HG02981 (cell line): ENCODE measurements around the gene AMMECR1.
"Not testable (repeated sequence)": the region's sequence is repeated elsewhere in the genome, so short reads cannot be mapped to it uniquely, and the experiment has no call there.

Experiments used
- ATAC-seq: cut with Tn5 transposase; IDR thresholded peaks from one replicate; pipeline ENCODE4 v1.9.1; 2021; ENCODE audit warnings: mild to moderate bottlenecking, moderate library complexity; ENCODE audit not compliant: unreplicated experiment

Gene AMMECR1

GRCh38 chrX:110317820-110318663 is at the start of gene AMMECR1:
TSS of gene AMMECR1 (minus strand) at chrX:110318085. CDS start at chrX:110318071, 14 bp downstream.
- ATAC-seq = peak; percentile 76

DNA sequence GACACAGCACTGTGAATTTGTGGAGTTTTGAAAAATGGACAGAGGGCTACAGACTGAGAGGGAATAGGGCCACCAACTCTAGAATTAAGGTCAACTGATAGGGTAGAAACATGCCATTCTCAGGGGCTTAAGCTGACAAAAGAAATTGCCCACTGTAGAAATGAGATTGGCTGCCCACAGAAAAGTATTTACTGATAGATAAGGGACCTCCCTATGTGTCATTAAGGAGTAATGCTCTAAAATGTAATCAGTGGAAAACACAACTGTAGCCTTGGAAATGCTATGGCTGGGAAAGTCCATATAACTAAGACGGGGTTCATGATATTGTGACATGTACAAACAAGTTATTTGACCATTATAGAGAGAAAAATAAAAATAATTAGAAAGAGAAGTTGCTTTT is 45.4 kb upstream of the AMMECR1 start:
- ATAC-seq = no peak

GRCh38 chrX:110359273-110359672 is 41.4 kb upstream of the AMMECR1 start:
- ATAC-seq = no peak

DNA sequence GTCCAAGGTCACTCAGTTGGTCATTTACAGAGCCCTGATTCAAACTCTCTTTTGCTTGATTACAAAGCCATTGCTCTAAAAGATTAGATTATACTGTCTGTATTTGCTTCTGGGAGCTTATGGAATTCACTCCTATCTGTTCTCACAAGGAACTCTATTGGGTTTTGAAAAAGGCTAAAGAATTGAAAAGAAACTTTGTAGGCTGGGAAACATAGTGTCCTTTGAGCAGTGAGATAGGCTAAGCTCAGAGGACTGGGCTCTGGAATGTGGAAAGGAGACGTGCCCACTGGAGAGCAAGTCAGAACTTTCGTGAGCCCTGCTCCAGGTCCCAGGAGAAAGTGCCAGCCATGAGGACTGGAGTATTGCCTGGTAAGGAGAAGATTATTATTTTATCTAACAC is 40.7 kb upstream of the AMMECR1 start, which contains the start of gene RTL9:
Gene RTL9 (plus strand): TSS at position 301 of the 400 bp plus-strand sequence. CDS start 91,770 bp downstream, outside the sequence.
- no peak for ATAC-seq

- ATAC-seq = no peak
Measured at GRCh38 chrX:110346681-110347080, 28.8 kb upstream of the AMMECR1 start.

GRCh38 chrX:110341189-110342035 is 23.5 kb upstream of the AMMECR1 start:
- peak; percentile 84 for ATAC-seq

DNA sequence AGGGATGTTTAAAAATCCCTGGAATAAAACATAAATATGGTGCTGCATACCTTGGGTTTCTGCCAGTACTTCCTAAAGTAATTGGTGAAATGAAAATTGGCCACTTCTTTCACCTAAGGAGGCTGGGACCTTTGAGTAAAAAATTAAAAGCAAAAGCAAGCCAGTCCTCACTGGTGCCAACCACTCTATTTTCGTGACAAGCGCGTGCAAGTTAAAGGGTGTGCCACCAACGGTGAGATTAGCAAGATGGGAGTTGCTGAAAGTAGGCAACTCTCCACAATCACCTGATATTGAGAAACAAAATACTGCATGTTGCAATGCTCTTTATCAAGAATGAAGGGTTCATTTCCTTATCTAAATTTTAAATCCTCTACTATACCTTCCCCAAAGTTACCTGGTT is 21.1 kb upstream of the AMMECR1 start:
- ATAC-seq = no peak

GRCh38 chrX:110333458-110333857 is 15.6 kb upstream of the AMMECR1 start:
- ATAC-seq = not testable (repeated sequence)

- no peak for ATAC-seq
Measured at GRCh38 chrX:110331444-110332030, 13.7 kb upstream of the AMMECR1 start.

DNA sequence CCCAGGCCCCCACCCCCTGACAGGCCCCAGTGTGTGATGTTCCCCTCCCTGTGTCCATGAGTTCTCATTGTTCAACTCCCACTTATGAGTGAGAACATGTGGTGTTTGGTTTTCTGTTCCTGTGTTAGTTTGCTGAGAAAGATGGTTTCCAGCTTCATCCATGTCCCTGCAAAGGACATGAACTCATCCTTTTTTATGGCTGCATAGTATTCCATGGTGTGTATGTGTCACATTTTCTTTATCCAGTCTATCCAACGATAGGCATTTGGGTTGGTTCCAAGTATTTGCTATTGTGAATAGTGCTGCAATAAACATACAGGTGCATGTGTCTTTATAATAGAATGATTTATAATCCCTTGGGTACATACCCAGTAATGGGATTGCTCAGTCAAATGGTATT is 10.7 kb upstream of the AMMECR1 start:
- not testable (repeated sequence) for ATAC-seq

- no peak for ATAC-seq
Measured at GRCh38 chrX:110327336-110327735, 9.5 kb upstream of the AMMECR1 start.

DNA sequence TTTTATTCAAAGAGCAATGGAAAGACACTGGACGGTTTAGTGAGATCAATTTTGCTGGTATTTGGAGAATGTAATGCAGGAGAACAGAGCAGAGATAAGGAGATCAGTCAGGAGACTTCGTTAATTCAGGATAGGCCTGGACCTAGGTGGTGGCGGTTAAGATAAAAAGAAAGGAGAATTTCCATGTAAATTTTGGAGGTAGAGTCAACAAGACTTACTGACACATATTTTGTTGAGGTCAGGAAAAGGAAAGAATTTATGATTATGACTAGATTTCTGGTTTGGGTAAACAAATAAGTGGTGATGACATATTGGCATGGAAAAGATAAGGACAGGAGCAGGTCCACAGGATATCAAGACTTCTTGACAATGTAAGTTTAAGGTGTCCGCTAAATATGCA is 8.8 kb upstream of the AMMECR1 start:
- no peak for ATAC-seq

DNA sequence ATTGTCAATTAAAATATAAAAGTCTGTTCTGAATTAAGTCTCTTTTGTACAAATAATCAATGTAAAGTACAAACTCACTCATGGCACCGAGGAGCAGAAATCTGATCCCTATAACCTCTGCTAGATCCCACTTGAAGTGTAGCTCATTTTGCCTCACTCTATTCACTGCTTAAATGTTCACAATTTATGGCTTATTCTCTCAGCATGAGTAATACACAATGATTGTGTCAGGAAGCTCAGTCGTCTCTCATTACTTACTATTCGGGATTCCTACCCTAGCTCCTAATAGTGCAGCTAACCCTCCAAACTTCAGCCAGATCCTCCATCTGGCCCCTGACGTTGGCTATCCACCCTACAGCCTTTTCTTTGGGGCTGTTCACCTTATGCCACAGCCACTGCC is 4.7 kb upstream of the AMMECR1 start:
- ATAC-seq = no peak

DNA sequence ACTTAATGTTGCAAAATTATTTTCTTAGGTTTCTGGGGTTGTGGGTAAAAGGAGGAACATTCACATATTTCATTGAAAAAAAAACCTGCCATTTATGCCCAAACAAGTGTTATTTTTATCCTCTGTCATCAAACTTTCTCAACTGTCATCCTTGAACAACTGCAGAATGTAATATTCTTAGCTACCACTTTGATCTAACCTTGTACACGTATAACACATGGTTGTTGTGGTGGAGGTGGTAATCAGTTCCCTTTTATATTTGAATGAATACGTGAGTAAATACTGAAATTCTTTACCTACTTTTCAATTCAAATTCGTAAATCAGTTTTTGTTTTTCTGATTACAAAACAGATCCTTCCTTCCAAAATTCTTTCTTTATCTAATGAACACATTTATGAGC is 3.8 kb upstream of the AMMECR1 start:
- no peak for ATAC-seq

- no peak for ATAC-seq
Measured at GRCh38 chrX:110321081-110321480, 3.2 kb upstream of the AMMECR1 start.

DNA sequence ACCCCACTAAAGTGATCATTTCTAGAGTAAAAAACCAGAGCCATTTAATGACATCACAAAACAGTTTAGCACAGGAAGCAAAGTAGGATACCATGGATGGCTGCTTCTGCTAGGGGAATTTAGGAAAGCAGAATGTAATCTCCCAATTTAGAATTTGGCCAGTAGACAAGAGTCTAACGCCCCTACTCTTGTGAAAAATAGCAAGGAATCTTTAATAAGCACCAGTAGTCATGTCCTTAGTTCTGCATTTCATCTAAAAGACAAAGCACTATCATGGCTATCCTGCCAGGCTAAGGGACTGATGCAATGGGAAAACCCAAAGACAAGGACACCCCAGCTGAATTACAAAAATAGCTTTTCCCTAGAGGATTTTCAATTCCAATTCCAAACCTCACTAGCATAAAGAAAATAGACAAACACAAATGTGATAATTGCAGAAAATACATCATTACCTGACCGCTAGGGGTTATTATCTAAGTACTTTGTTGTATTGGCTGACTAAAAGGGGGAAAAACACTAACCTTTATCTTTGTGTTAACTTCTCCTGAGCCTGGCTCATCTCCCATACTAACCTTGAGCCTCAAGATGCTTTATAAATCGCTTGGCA is 2.6 kb upstream of the AMMECR1 start:
- ATAC-seq = no peak

GRCh38 chrX:110318664-110318968 is 731 bp upstream of the AMMECR1 start:
- peak; percentile 27 for ATAC-seq

GRCh38 chrX:110317061-110317819 is 645 bp downstream of the AMMECR1 start:
- peak; percentile 14 for ATAC-seq

DNA sequence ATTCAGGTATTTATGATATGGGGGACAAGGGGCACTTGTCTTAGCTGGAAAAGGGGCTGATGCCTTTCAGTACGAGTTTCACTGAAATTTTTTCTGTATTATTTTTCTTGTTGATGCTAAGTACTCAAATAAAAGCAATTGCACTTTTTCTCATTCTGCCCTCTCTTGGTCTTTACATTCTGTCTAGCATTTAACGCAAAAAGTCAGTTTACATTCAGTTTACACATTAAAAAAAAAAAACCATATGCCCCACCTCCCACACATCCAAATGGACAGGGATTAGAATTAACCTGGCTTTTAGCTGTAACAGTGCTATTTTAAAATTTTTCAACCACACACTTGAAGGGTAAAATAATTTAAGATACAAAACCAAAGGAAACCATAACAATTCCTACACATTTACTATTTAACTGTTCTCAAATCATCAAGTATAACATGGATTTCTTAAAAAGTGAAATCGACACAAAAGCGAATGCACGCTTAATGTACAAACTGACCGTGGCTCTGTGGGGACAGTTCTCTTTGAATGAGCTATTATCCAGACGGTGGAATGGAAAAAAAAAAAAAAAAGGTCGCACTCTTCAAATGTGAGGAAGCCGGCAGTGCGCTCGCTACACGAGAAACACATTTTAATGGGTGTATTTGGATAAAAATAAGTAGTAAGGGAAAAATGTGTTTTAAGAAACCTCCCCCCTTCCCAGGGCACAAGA is 1.4 kb downstream of the AMMECR1 start:
- ATAC-seq = no peak

GRCh38 chrX:110315551-110315950 is 2.3 kb downstream of the AMMECR1 start:
- no peak for ATAC-seq
